GM19099 (cell line): ENCODE results near the gene IL4R.

Experiments
- POLR2A ChIP-seq: IDR thresholded peaks from 3 replicates; pipeline ENCODE4 v1.6.1; 2011; ENCODE audit warnings: low read depth; ENCODE audit not compliant: insufficient read length; ENCODE audit errors: extremely low read depth

IL4R gene

DNA sequence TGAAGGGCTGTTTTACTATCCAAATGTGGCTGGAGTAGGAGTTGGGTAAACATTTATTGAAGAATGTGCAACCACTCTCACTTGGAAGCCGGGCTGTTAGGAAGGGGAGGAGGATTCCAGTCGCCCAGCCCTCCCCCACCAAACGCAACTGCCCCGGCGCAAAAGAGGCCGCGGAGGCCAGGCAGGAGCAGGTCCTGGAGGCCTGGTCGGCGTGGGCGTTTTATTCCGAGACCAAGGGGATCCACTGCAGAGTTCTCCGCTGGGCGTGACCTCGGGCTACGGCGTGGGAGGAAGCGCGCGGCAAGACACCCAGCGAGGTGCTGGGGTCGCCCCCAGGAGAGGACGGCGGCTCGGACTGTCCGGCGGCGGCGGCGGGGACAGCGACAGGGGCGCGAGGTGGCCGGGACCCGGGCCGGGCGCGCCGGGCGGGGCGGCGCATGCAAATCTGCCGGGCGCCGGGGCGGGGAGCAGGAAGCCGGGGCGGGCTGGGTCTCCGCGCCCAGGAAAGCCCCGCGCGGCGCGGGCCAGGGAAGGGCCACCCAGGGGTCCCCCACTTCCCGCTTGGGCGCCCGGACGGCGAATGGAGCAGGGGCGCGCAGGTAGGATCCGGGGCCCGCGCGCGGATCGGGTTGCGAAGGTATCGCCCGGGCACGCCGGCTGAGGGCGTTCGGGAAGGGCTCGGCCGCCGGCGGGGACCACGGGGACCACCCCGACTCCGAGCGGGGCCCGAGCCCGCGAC, at the start of gene IL4R:
IL4R (plus strand) TSS at position 553 of the 739 bp plus-strand sequence. CDS start 26,230 bp downstream, outside the sequence.
- TF ChIP-seq POLR2A = peak; percentile 71

GRCh38 chr16:27264151-27264550, 49.6 kb upstream of the IL4R start:
- no peak for TF ChIP-seq POLR2A

GRCh38 chr16:27265982-27266381, 47.8 kb upstream of the IL4R start:
- no peak for TF ChIP-seq POLR2A

DNA sequence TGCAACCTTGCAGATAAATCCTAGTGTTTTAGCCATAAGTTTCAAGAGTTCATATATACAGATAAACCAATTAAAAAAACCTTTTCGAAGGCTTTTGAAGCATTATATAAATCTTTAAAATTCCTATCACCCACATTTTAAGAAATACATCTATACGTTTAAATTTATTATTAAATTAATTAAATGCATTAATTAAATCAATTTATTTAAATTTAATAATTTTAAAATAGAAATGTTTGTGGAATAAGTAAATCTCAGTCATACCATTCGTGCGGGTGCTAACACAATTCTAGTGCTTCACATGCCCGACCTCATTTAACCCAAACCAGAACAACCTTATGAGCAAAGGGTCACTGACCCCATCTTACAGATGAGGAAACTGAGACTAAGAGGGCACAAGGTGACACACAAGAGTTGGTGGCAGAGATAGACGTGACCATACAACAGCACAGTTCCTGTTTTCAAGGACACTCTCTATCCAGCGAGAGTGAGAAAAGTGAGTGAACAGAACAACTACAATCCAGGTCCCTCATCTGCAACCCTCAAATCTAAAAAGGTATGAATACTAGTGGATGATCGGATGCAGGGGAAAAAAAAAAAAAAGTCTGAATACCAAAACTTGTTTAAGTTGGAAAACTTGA, 46.6 kb upstream of the IL4R start:
- no peak for TF ChIP-seq POLR2A

GRCh38 chr16:27268376-27269299, 45.1 kb upstream of the IL4R start, which contains the start of gene NSMCE1:
NSMCE1 (minus strand) TSS chr16:27268772; CDS start chr16:27257570, 11,202 bp downstream.
- TF ChIP-seq POLR2A = peak; percentile 93

DNA sequence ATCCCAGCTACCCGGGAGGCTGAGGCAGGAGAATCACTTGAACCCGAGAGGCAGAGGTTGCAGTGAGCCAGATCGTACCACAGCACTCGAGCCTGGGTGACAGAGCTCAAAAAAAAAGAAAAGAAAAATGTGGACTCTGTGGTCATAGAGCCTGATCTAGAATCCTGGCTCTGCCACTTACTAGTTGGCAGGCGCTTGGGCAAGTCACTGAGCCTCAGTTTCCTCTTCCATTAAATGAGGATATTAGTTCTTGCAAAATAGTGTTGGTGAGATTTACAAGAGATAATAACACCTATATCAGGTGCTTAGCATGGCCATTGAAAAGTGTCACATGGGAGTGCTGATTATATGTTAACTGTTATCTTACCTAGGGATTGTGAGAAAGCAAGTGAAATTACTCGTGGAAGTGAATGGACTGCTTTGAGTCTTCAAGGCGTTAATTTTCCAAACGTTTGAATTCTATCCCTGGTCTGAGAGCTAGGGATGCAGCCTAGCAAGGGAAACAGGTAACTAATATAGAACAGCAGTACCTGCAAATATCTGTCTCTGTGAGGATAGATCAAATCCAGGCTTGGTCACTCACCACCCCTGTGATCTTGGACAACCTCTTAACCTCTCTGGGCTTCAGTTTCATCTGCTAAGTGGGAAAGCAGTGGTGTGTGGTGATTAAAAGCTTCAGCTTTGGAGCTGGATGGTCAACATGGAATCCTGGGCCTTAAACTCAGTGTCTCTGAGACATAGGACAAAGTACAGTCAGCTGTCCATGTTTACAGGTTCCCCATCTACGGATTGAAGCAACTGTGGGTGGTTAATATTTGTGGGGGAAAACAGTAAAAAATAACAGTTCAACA, 44.2 kb upstream of the IL4R start:
- TF ChIP-seq POLR2A = no peak

DNA sequence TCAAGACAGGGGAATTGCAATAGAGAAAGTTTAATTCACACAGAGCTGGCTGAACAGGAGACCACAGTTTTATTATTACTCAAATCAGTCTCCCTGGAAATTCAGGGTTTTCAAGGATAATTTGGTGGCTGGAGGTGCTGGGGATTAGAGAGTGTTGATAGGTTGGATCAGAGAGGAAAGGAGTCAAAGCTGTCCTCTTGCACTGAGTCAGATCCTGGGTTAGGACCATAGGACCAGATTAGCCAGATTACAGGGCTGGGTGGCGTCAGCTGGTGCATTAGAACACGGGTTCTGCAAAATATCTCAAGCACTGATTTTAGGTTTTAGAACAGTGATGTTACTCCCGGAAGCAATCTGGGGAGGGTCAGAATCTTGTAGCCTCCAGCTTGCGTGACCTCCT, 43.4 kb upstream of the IL4R start:
- no peak for TF ChIP-seq POLR2A

DNA sequence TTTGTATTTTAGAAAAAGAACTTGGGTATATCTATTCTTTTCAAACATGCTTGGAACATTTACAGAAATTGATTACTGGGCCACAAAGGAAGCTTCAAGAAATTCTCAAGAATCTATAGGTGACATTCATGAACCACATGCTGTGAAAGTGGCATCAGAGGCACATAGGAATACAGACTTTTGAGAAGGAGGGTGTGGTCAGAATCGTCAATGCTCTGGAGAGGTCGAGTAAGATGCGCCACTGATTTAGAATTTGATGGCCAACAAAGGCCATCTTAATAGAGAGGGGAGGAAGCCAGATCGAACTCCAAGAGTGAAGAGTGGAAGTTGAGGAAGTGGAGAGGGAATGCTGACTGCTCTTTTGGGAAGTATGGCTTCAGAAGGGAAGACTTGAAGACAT, 41.7 kb upstream of the IL4R start:
- TF ChIP-seq POLR2A = no peak

DNA sequence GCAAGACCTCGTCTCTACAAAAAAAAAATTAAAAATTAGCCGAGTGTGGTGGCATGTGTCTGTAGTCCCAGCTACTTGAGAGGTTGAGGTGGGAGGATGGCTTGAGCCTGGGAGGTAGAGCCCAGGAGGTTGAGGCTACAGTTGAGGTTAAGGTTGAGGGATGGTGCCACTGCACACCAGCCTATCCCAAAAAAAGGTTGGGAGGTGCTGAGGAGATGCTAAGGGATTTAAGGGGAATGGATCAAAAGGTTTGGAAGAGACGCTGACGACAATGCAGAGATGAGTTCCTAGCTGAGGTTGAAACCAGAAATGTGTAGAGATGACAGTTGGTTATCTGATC, 40.5 kb upstream of the IL4R start:
- no peak for TF ChIP-seq POLR2A

DNA sequence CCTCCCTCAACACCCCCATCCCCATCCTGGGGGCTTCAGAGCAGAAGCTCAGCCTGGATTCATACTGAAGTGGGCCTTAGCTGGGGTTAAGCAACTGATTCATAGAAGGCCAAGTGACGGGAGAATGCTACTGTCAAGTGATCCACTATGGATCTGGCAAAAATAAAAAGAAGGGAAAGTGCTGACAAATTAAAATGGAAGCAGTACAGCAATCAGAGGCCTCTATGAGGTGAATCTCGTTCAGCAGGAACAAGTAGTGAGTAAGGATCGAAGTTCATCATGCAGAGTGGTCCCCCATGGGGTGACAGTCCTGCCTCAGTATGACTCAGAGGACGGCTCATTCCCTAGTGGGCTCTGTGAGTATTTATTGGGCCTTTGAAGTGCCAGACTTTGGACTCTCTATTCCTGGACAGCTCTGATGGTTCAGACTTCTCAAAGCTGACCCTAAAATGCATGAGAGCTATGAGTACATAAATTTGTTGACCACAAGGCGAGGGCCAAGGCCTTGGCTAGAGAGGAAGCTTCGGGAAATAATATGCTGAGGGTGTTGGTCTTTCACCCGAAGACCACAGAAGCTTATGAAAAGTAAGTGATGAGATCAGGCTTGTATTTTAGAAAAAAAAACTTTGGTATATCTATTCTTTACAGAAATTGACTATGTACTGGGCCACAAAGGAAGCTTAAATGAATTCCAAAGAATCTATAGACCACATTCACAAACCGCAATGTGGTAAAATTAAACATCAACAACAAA, 39.9 kb upstream of the IL4R start:
- TF ChIP-seq POLR2A = no peak

DNA sequence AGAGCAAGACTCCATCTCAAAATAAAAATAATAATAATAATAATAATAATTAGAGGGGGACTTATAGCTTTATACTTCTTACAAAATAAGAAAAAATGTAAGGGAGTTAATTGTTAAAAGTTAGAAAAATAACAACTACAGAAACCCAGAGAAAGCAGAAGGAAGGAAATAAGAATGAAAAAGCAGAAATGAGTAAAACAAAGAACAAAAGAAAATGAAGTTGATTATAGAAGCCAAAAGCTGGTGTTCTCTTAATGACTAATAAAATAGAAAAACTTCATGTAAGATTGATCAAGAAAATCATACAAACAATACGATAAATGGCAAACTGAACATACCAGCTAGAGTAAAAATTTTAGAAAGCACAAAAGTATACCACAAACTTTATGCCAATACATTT, 38.4 kb upstream of the IL4R start:
- TF ChIP-seq POLR2A = no peak

DNA sequence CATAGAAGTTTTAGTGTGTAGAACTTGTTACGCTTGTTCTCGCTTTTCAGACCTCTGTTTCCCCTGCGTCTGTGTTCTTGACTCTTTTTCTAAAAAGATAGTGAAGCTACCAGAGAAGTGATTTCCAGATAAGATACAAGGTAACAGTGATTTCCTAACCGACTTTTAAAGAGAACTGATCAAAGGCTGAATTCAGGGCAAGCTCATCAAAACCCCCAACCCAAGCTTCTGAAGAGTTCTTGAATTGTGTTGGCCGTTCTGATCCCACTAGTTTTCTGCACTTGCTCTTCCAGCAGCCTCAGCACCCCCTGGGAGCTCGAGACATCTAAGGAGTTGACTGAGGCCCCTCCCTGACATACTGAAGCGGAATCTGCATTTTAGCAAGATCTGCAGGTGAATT, 32.5 kb upstream of the IL4R start:
- TF ChIP-seq POLR2A = no peak

DNA sequence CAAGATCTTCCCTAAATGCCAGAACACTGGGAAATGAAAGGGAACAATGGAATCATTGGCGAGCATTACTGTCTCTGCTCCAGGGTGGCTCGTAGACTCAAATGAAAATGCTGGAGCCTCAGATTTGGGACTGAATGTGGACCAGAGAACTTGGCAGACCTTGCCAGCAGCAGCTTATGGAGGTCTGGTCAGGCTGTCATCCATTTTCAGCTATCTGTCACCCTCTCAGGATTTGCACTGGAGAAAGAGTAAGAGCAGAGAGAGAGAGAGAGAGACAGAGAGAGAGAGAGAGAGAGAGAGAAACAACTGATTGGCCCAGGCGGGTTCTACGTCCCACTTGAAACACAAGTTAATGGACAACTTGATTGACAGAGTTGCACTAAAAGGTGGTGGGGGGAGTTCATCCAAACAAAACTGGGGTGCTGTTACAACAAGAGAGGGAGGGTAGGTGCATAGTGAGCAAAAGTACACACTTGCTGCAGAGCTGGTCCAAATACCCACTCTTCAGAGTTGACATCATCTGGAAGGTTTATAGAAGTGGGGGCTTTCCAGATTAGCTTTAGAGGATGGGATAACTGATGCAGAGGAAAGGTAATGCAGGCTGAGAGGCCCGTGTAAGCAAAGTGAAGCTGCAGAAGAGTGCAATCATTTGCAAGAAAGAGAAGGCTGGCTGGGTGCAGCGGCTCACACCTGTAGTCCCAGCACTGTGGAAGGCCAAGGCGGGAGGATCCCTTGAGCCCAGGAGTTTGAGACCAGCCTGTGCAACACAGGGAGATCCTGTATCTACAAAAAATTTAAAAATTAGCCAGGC, 28.7 kb upstream of the IL4R start:
- no peak for TF ChIP-seq POLR2A
